ENCODE measurements around the gene C1orf87.
A peak's percentile ranks its signal among the peaks of the same experiment; 100 is the strongest.
"Not testable (repeated sequence)": the region's sequence is repeated elsewhere in the genome, so short reads cannot be mapped to it uniquely, and the experiment has no call there.

The C1orf87 gene

DNA sequence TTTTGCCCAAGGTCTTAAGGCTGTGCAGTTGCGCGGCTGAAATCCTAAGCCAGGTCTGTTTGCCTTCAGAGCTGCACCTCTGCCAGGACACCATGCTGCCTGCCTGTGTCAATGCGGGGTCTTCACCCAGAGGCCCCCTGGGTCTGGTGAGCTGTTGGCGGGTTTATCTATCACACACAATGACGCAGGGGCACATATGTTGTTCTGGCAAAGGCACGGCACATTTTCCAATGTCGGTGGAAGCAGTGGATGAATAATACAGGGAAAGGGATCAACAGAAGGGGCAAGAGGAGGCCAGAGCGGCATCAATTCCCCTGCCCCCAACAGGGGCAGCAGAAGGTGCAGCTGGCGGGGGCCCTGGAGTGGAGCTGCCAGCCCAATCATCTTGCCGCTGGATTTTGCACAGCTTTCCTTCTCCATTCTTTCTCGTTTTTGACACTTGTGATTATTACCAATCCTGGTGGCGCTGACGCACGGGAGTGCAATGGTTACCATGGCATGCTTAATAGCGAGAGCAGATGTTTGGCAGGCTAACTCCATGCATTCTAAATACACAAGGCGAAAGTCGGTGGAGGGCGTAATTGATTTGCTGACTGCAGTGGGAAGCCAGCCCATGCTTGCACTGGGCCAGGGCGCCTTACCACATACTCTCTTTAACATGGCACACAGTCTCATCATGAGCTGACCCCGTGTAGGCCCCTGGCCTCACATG, 101.2 kb downstream of the C1orf87 start:
- Histone ChIP-seq H3K79me2 (ENCODE audit: insufficient read depth, low read length) (no peaks in the 10 kb centered on the region), H3K9me3 (ENCODE audit: insufficient read depth, low read depth, low read length) (no peaks in the 10 kb centered on the region), H3K4me3 (ENCODE audit: low read length, poor library complexity, severe bottlenecking) (no peak overlapping the region), H3K4me1 (ENCODE audit: insufficient read depth, low read length, poor library complexity, severe bottlenecking) (peaks cover 29% of the 10 kb centered on the region), H4K20me1 (ENCODE audit: insufficient read depth, low read length, poor library complexity, severe bottlenecking) (no peaks in the 10 kb centered on the region), H3F3A (ENCODE audit: low read depth) (peaks cover 5% of the 10 kb centered on the region), H2AFZ (ENCODE audit: low read length) (no peak overlapping the region; the same call in 1 of the 2 replicates), H3K9ac (ENCODE audit: low read depth, low read length, poor library complexity, severe bottlenecking) (no peak overlapping the region), H3K9me2 (replicated peaks; ENCODE audit: low read depth, low read length) (no peaks in the 10 kb centered on the region), H3K27me3 (ENCODE audit: insufficient read depth, low read length, poor library complexity, severe bottlenecking) (no peaks in the 10 kb centered on the region), H3K36me3 (ENCODE audit: insufficient read depth, low read length) (no peaks in the 10 kb centered on the region), H3K4me2 (ENCODE audit: low read depth, low read length, poor library complexity, severe bottlenecking) (no peak overlapping the region)
- TF ChIP-seq, protein P1, sequence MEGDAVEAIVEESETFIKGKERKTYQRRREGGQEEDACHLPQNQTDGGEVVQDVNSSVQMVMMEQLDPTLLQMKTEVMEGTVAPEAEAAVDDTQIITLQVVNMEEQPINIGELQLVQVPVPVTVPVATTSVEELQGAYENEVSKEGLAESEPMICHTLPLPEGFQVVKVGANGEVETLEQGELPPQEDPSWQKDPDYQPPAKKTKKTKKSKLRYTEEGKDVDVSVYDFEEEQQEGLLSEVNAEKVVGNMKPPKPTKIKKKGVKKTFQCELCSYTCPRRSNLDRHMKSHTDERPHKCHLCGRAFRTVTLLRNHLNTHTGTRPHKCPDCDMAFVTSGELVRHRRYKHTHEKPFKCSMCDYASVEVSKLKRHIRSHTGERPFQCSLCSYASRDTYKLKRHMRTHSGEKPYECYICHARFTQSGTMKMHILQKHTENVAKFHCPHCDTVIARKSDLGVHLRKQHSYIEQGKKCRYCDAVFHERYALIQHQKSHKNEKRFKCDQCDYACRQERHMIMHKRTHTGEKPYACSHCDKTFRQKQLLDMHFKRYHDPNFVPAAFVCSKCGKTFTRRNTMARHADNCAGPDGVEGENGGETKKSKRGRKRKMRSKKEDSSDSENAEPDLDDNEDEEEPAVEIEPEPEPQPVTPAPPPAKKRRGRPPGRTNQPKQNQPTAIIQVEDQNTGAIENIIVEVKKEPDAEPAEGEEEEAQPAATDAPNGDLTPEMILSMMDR (conservative IDR thresholded peaks at IDR 0.05; ENCODE audit: low read length), result no peak
- no peak for TF ChIP-seq EZH2phosphoT487 (IDR thresholded peaks at IDR 0.05; ENCODE audit: borderline replicate concordance)

DNA sequence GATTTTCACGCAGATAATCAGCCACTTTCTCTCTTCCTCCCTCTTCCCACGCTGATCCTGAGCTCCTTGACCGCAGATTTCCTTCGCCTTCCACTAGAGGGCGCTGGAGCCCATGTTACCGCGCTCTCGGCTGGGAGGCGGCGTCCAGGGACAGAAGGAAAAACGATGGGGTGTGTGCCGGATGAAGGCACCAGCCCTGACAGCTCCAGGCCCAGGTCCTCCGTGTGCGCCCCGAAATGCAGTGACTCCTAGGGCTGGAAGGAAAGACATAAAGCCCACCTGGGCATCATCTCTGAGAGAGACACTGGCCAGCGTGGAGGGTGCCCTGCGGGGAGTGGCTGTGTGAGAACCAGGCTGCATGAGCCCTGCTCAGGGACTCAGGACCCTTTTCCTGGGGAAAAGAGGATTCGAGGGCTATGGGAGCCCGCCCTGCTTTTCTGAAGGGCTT, 102.1 kb downstream of the C1orf87 start:
- TF ChIP-seq EZH2phosphoT487 (IDR thresholded peaks at IDR 0.05; ENCODE audit: borderline replicate concordance), result no peak
- TF ChIP-seq, protein P1 (conservative IDR thresholded peaks at IDR 0.05; ENCODE audit: low read length), result peak; percentile 99
- peak overlapping the region; percentile 34 for H3K9ac ChIP-seq (ENCODE audit: low read depth, low read length, poor library complexity, severe bottlenecking)
- no peaks in the 10 kb centered on the region for H3K79me2 ChIP-seq (ENCODE audit: insufficient read depth, low read length)
- H3K9me2 ChIP-seq (replicated peaks; ENCODE audit: low read depth, low read length), result no peaks in the 10 kb centered on the region
- no peaks in the 10 kb centered on the region for H3K27me3 ChIP-seq (ENCODE audit: insufficient read depth, low read length, poor library complexity, severe bottlenecking)
- H3K4me1 ChIP-seq (ENCODE audit: insufficient read depth, low read length, poor library complexity, severe bottlenecking), result peaks cover 35% of the 10 kb centered on the region
- H3K9me3 ChIP-seq (ENCODE audit: insufficient read depth, low read depth, low read length), result no peaks in the 10 kb centered on the region
- H3F3A ChIP-seq (ENCODE audit: low read depth), result peaks cover 10% of the 10 kb centered on the region
- H2AFZ ChIP-seq (ENCODE audit: low read length), result peak overlapping the region; percentile 73
- no peaks in the 10 kb centered on the region for H4K20me1 ChIP-seq (ENCODE audit: insufficient read depth, low read length, poor library complexity, severe bottlenecking)
- peak overlapping the region; percentile 51 for H3K4me3 ChIP-seq (ENCODE audit: low read length, poor library complexity, severe bottlenecking)
- H3K4me2 ChIP-seq (ENCODE audit: low read depth, low read length, poor library complexity, severe bottlenecking), result peak overlapping the region; percentile 69
- no peaks in the 10 kb centered on the region for H3K36me3 ChIP-seq (ENCODE audit: insufficient read depth, low read length)

DNA sequence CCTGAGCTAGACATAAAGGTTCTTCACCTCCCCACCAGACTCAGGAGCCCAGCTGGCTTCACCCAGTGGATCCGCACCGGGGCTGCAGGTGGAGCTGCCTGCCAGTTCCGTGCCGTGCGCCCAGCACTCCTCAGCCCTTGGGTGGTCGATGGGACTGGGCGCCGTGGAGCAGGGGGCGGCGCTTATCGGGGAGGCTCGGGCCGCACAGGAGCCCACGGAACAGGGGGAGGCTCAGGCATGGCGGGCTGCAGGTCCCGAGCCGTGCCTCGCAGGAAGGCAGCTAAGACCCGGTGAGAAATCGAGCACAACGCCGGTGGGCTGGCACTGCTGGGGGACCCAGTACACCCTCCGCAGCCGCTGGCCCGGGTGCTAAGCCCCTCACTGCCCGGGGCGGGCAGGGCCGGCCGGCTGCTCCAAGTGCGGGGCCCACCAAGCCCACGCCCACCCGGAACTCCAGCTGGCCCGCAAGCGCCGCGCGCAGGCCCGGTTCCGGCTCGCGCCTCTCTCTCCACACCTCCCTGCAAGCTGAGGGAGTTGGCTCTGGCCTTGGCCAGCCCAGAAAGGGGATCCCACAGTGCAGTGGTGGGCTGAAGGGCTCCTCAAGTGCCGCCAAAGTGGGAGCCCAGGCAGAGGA, 103.9 kb downstream of the C1orf87 start:
- not testable (repeated sequence) for H3K79me2 ChIP-seq (ENCODE audit: insufficient read depth, low read length); H3K9ac ChIP-seq (ENCODE audit: low read depth, low read length, poor library complexity, severe bottlenecking); H3F3A ChIP-seq (ENCODE audit: low read depth); H3K27me3 ChIP-seq (ENCODE audit: insufficient read depth, low read length, poor library complexity, severe bottlenecking); H3K9me2 ChIP-seq (replicated peaks; ENCODE audit: low read depth, low read length); H3K4me3 ChIP-seq (ENCODE audit: low read length, poor library complexity, severe bottlenecking); H2AFZ ChIP-seq (ENCODE audit: low read length); H3K4me2 ChIP-seq (ENCODE audit: low read depth, low read length, poor library complexity, severe bottlenecking); H3K9me3 ChIP-seq (ENCODE audit: insufficient read depth, low read depth, low read length); H3K36me3 ChIP-seq (ENCODE audit: insufficient read depth, low read length); H4K20me1 ChIP-seq (ENCODE audit: insufficient read depth, low read length, poor library complexity, severe bottlenecking)
- H3K4me1 ChIP-seq (ENCODE audit: insufficient read depth, low read length, poor library complexity, severe bottlenecking), result peaks cover 31% of the 10 kb centered on the region

DNA sequence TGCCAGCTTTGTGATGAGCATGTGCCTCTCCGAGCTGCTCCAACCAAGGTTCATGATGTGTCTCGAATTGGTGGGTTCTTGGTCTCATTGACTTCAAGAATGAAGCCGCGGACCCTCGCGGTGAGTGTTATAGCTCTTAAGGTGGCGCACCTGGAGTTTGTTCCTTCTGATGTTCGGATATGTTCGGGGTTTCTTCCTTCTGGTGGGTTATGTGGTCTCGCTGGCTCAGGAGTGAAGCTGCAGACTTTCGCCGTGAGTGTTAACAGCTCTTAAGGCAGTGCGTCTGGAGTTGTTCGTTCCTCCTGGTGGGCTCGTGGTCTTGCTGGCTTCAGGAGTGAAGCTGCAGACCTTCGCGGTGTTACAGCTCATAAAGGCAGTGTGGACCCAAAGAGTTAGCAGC, 104.8 kb downstream of the C1orf87 start:
- H3K9me2 ChIP-seq (replicated peaks; ENCODE audit: low read depth, low read length); H3K36me3 ChIP-seq (ENCODE audit: insufficient read depth, low read length); H3K9me3 ChIP-seq (ENCODE audit: insufficient read depth, low read depth, low read length); H4K20me1 ChIP-seq (ENCODE audit: insufficient read depth, low read length, poor library complexity, severe bottlenecking); H2AFZ ChIP-seq (ENCODE audit: low read length); H3K79me2 ChIP-seq (ENCODE audit: insufficient read depth, low read length); H3K4me2 ChIP-seq (ENCODE audit: low read depth, low read length, poor library complexity, severe bottlenecking); H3K9ac ChIP-seq (ENCODE audit: low read depth, low read length, poor library complexity, severe bottlenecking); H3K4me3 ChIP-seq (ENCODE audit: low read length, poor library complexity, severe bottlenecking); H3F3A ChIP-seq (ENCODE audit: low read depth); H3K27me3 ChIP-seq (ENCODE audit: insufficient read depth, low read length, poor library complexity, severe bottlenecking): not testable (repeated sequence)
- peaks cover 31% of the 10 kb centered on the region for H3K4me1 ChIP-seq (ENCODE audit: insufficient read depth, low read length, poor library complexity, severe bottlenecking)
